Measurements from ENCODE around the gene PRDM1.

PRDM1 gene

GRCh38 chr6:106046854-106047200 lies 39.3 kb upstream of the PRDM1 start:
- Histone ChIP-seq H3K9ac (ENCODE audit: low read depth, low read length, poor library complexity, severe bottlenecking) (no peak overlapping the region), H3K9me2 (replicated peaks; ENCODE audit: low read depth, low read length) (no peaks in the 10 kb centered on the region), H2AFZ (ENCODE audit: low read length) (no peak overlapping the region), H3K4me3 (ENCODE audit: low read length, poor library complexity, severe bottlenecking) (no peak overlapping the region), H3K27me3 (ENCODE audit: insufficient read depth, low read length, poor library complexity, severe bottlenecking) (no peaks in the 10 kb centered on the region), H4K20me1 (ENCODE audit: insufficient read depth, low read length, poor library complexity, severe bottlenecking) (no peaks in the 10 kb centered on the region), H3K4me1 (ENCODE audit: insufficient read depth, low read length, poor library complexity, severe bottlenecking) (no peaks in the 10 kb centered on the region), H3K79me2 (ENCODE audit: insufficient read depth, low read length) (no peaks in the 10 kb centered on the region), H3F3A (ENCODE audit: low read depth) (no peaks in the 10 kb centered on the region), H3K9me3 (ENCODE audit: insufficient read depth, low read depth, low read length) (no peaks in the 10 kb centered on the region), H3K4me2 (ENCODE audit: low read depth, low read length, poor library complexity, severe bottlenecking) (no peak overlapping the region), H3K36me3 (ENCODE audit: insufficient read depth, low read length) (no peaks in the 10 kb centered on the region)
- no peak for TF ChIP-seq EZH2phosphoT487 (IDR thresholded peaks at IDR 0.05; ENCODE audit: borderline replicate concordance)
- TF ChIP-seq CTCF (conservative IDR thresholded peaks at IDR 0.05; ENCODE audit: low read length): no peak

- Histone ChIP-seq H3K36me3 (ENCODE audit: insufficient read depth, low read length) (no peaks in the 10 kb centered on the region), H2AFZ (ENCODE audit: low read length) (no peak overlapping the region), H3K9me2 (replicated peaks; ENCODE audit: low read depth, low read length) (no peaks in the 10 kb centered on the region), H3K4me3 (ENCODE audit: low read length, poor library complexity, severe bottlenecking) (no peak overlapping the region), H3K9me3 (ENCODE audit: insufficient read depth, low read depth, low read length) (no peaks in the 10 kb centered on the region), H3F3A (ENCODE audit: low read depth) (no peaks in the 10 kb centered on the region), H4K20me1 (ENCODE audit: insufficient read depth, low read length, poor library complexity, severe bottlenecking) (no peaks in the 10 kb centered on the region), H3K9ac (ENCODE audit: low read depth, low read length, poor library complexity, severe bottlenecking) (no peak overlapping the region), H3K27me3 (ENCODE audit: insufficient read depth, low read length, poor library complexity, severe bottlenecking) (no peaks in the 10 kb centered on the region), H3K4me1 (ENCODE audit: insufficient read depth, low read length, poor library complexity, severe bottlenecking) (no peaks in the 10 kb centered on the region), H3K4me2 (ENCODE audit: low read depth, low read length, poor library complexity, severe bottlenecking) (no peak overlapping the region), H3K79me2 (ENCODE audit: insufficient read depth, low read length) (no peaks in the 10 kb centered on the region)
- no peak for TF ChIP-seq CTCF (conservative IDR thresholded peaks at IDR 0.05; ENCODE audit: low read length)
- no peak for TF ChIP-seq EZH2phosphoT487 (IDR thresholded peaks at IDR 0.05; ENCODE audit: borderline replicate concordance)
Measured at GRCh38 chr6:106048336-106048735, 37.8 kb upstream of the PRDM1 start.

DNA sequence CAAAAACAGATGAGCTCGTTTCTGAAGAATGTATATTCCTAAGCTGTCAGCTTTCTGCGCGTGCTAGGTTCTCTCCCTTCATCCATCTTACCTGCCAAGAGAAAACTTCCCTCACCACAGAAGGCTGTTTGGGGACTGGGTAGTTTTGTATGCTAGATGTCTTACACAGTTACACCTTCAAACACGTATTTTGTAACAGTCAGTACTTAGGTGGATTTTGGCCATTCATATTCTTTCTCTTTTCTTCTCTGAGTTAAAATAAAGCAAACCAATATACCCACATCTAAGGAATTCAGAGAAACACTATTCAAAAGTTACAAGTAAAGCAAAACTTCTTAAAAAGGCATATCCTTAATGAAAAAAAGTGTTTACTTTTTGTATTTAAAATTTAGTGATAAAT lies 35.6 kb upstream of the PRDM1 start:
- no peak overlapping the region for H3K4me2 ChIP-seq (ENCODE audit: low read depth, low read length, poor library complexity, severe bottlenecking)
- no peak for TF ChIP-seq CTCF (conservative IDR thresholded peaks at IDR 0.05; ENCODE audit: low read length)
- no peak for TF ChIP-seq EZH2phosphoT487 (IDR thresholded peaks at IDR 0.05; ENCODE audit: borderline replicate concordance)
- no peaks in the 10 kb centered on the region for H3K36me3 ChIP-seq (ENCODE audit: insufficient read depth, low read length)
- no peaks in the 10 kb centered on the region for H3K9me2 ChIP-seq (replicated peaks; ENCODE audit: low read depth, low read length)
- no peaks in the 10 kb centered on the region for H3F3A ChIP-seq (ENCODE audit: low read depth)
- H3K4me3 ChIP-seq (ENCODE audit: low read length, poor library complexity, severe bottlenecking): no peak overlapping the region
- no peaks in the 10 kb centered on the region for H3K79me2 ChIP-seq (ENCODE audit: insufficient read depth, low read length)
- H4K20me1 ChIP-seq (ENCODE audit: insufficient read depth, low read length, poor library complexity, severe bottlenecking): no peaks in the 10 kb centered on the region
- no peaks in the 10 kb centered on the region for H3K4me1 ChIP-seq (ENCODE audit: insufficient read depth, low read length, poor library complexity, severe bottlenecking)
- no peaks in the 10 kb centered on the region for H3K27me3 ChIP-seq (ENCODE audit: insufficient read depth, low read length, poor library complexity, severe bottlenecking)
- H3K9me3 ChIP-seq (ENCODE audit: insufficient read depth, low read depth, low read length): no peaks in the 10 kb centered on the region
- no peak overlapping the region for H3K9ac ChIP-seq (ENCODE audit: low read depth, low read length, poor library complexity, severe bottlenecking)
- H2AFZ ChIP-seq (ENCODE audit: low read length): no peak overlapping the region

Data from Loucy (cell line).